Stomach (tissue), 9 donors: ENCODE results near the gene P2RX6. TPM values are rescaled to one million over a fixed set of nuclear protein-coding genes. Genes with fewer than 3 reads are reported as not detected.

Experiments
- DNase-seq, 2 donors: peaks; one replicate each; pipeline versions ENCODE4 v3.0.0 to v3.0.0-alpha.2; 2013 to 2019
- H3K27ac ChIP-seq, 5 donors: fragments of 200-600 bp in 4 of 5; sonication (generic) in 4 of 5; one replicate each; pipeline ENCODE4 v1.5.1; 2013 to 2019; ENCODE audit warnings: mild to moderate bottlenecking in 1 of 5, moderate library complexity in 1 of 5
- H3K27me3 ChIP-seq, 3 donors: fragments of 200-600 bp; sonication (generic); one replicate each; pipeline ENCODE4 v1.5.1; 2017 to 2019; ENCODE audit warnings: mixed run types in 1 of 3
- H3K36me3 ChIP-seq, 4 donors: fragments of 200-600 bp; sonication (generic); 1 replicate in 3 of 4; 2 replicates in 1 of 4; pipeline ENCODE4 v1.5.1; 2016 to 2019
- H3K4me1 ChIP-seq, 4 donors: fragments of 200-600 bp; sonication (generic); one replicate each; pipeline ENCODE4 v1.5.1; 2016 to 2019
- H3K4me3 ChIP-seq, 4 donors: fragments of 200-600 bp; sonication (generic) in 3 of 4; one replicate each; pipeline ENCODE4 v1.5.1; 2016 to 2019; ENCODE audit warnings: mild to moderate bottlenecking in 1 of 4
- H3K9me3 ChIP-seq, 4 donors: fragments of 200-600 bp; sonication (generic); one replicate each; pipeline ENCODE4 v1.5.1; 2016 to 2019
- CTCF ChIP-seq, 7 experiments: fragments of 450-650 bp in 4 of 7; fragments of 200-600 bp in 3 of 7; sonication (generic) in 3 of 7; IDR thresholded peaks; one replicate each; pipeline ENCODE4 v1.5.1; 2016 to 2019; ENCODE audit warnings: antibody characterized with exemption in 7 of 7, control low read depth in 2 of 7, mild to moderate bottlenecking in 1 of 7
- EP300 ChIP-seq: sonication (generic); formaldehyde crosslinking; IDR thresholded peaks from one replicate; pipeline ENCODE4 v1.6.1; 2017; ENCODE audit warnings: antibody characterized with exemption
- POLR2A ChIP-seq, 4 donors: fragments of 450-650 bp; IDR thresholded peaks; one replicate each; pipeline ENCODE4 v1.6.1; 2016; ENCODE audit warnings: antibody characterized with exemption in 4 of 4, control low read depth in 2 of 4, mild to moderate bottlenecking in 1 of 4, moderate library complexity in 1 of 4
- POLR2AphosphoS5 ChIP-seq, 3 donors: sonication (generic); formaldehyde crosslinking; IDR thresholded peaks; one replicate each; pipeline ENCODE4 v1.6.1; 2016; ENCODE audit warnings: antibody characterized with exemption in 3 of 3
- WGBS, 5 donors: extraction: QIAGEN DNeasy Blood & Tissue Kit in 3 of 5; methylation state at CpG; one replicate each; pipeline versions ENCODE4 v1.1.5 to v1.1.7; 2013 to 2018; 5-methylcytosine and 5-hydroxymethylcytosine counted together
- intact Hi-C: fragments of 100-400 bp; cut with DNase I; formaldehyde crosslinking; loops from one replicate; pipeline ENCODE4 v1.15.1; 2023; ENCODE audit warnings: low total_unique reads
- polyA plus RNA-seq, 3 donors: library from polyadenylated mRNA; stranded (reverse); fragments of 200-250 nt; gene quantifications; one replicate each; pipeline ENCODE4 v1.2.3, GENCODE V29; 2013
- small RNA-seq, 4 donors: library from RNA; depleted of rRNA; stranded (forward); fragments of <200 nt; gene quantifications; one replicate each; pipeline ENCODE3, GENCODE V24; 2016
- total RNA-seq, 5 donors: library from RNA; depleted of rRNA; stranded (reverse); fragments of >200 nt; gene quantifications; one replicate each; pipeline versions ENCODE4 v1.1.0 to v1.2.3, GENCODE V29; 2014 to 2016
- donor health status: healthy with polysubstance abuse.
- donor health status: Bipolar disorder and iron deficiency.
- donor health status: healthy.

The P2RX6 gene
- total and polyA plus RNA-seq, 8 donors = 0.10 to 0.55 (median 0.31) TPM; not detected in 5

- intact Hi-C loops = no loop called here
- H3K9me3 ChIP-seq = peaks cover 0 to 4% (median 0%) of the 10 kb centered on the region in 4 donors
- H3K36me3 ChIP-seq = no peaks in the 10 kb centered on the region
- H3K4me3 ChIP-seq = no peak overlapping the region
- WGBS, 5 donors = 87 to 94% (median 92%) methylated on average over 5 of the region's 5 CpGs
- no peak overlapping the region for H3K27ac ChIP-seq
- no peak for DNase-seq
- TF ChIP-seq POLR2AphosphoS5 (IDR thresholded peaks at IDR 0.05) (no peak), EP300 (no peak), POLR2A (IDR thresholded peaks at IDR 0.05) (no peak), CTCF (IDR thresholded peaks at IDR 0.05) (no peak)
- peaks cover 0 to 7% (median 0%) of the 10 kb centered on the region in 3 donors for H3K27me3 ChIP-seq
- no peaks in the 10 kb centered on the region for H3K4me1 ChIP-seq
Observed at GRCh38 chr22:21073482-21073881, 58.5 kb downstream of the P2RX6 start.

- TF ChIP-seq POLR2AphosphoS5 (IDR thresholded peaks at IDR 0.05) (no peak), CTCF (IDR thresholded peaks at IDR 0.05) (no peak), POLR2A (IDR thresholded peaks at IDR 0.05) (no peak), EP300 (no peak)
- no peaks in the 10 kb centered on the region for H3K4me1 ChIP-seq
- DNase-seq = no peak
- no peak overlapping the region for H3K27ac ChIP-seq
- no peaks in the 10 kb centered on the region for H3K36me3 ChIP-seq
- peaks cover 0 to 11% (median 0%) of the 10 kb centered on the region in 3 donors for H3K27me3 ChIP-seq
- H3K4me3 ChIP-seq = no peak overlapping the region
- intact Hi-C loops = no loop called here
- peaks cover 0 to 4% (median 0%) of the 10 kb centered on the region in 4 donors for H3K9me3 ChIP-seq
- WGBS, 5 donors = 52 to 81% (median 61%) methylated on average over 7 of the region's 7 CpGs
Observed at GRCh38 chr22:21074102-21074715, 59.2 kb downstream of the P2RX6 start.

- WGBS, 5 donors = 85 to 95% (median 93%) methylated on average over 14 of the region's 14 CpGs
- peaks cover 0 to 18% (median 0%) of the 10 kb centered on the region in 3 donors for H3K27me3 ChIP-seq
- intact Hi-C loops = no loop called here
- no peak overlapping the region for H3K27ac ChIP-seq
- no peaks in the 10 kb centered on the region for H3K4me1 ChIP-seq
- H3K4me3 ChIP-seq = no peak overlapping the region
- no peak for TF ChIP-seq POLR2AphosphoS5 (IDR thresholded peaks at IDR 0.05)
- peaks cover 0 to 4% (median 0%) of the 10 kb centered on the region in 4 donors for H3K9me3 ChIP-seq
- H3K36me3 ChIP-seq = no peaks in the 10 kb centered on the region
- DNase-seq = no peak
Observed at GRCh38 chr22:21075516-21076138, 60.7 kb downstream of the P2RX6 start.

- Histone ChIP-seq H3K9me3 (no peaks in the 10 kb centered on the region), H3K27ac (no peak overlapping the region), H3K36me3 (no peaks in the 10 kb centered on the region), H3K27me3 (peaks cover 0 to 22% (median 0%) of the 10 kb centered on the region in 3 donors), H3K4me3 (no peak overlapping the region), H3K4me1 (no peaks in the 10 kb centered on the region)
- no peak for DNase-seq
- intact Hi-C loops = no loop called here
- 81 to 89% (median 84%) methylated on average over 17 to 21 of the region's 21 CpGs for WGBS, 5 donors
- TF ChIP-seq POLR2A (IDR thresholded peaks at IDR 0.05) = no peak
- no peak for TF ChIP-seq POLR2AphosphoS5 (IDR thresholded peaks at IDR 0.05)
Observed at GRCh38 chr22:21076912-21077625, 62.1 kb downstream of the P2RX6 start.

Small RNA genes within 50 kb of the gene (small RNA-seq; reads per million reads assigned to genes)
- 0 reads per million in 4 donors for gene MIR649

Other genes with a start within 250 kb of the P2RX6 start
- under 1 TPM in 1 of 5 donors, not detected in 4; 0.55 TPM for gene SERPIND1, start 241.1 kb upstream of the P2RX6 start, total RNA-seq
- under 1 TPM in 2 of 3 donors, not detected in 1; 0.10 to 0.46 TPM for gene SERPIND1, start 241.1 kb upstream of the P2RX6 start, polyA plus RNA-seq
- 100 to 1,000 TPM in 1 of 5 donors, 10 to 100 TPM in 4; 37.3 to 174 (median 91.9) TPM for gene PI4KA, start 156.4 kb upstream of the P2RX6 start, total RNA-seq
- gene PI4KA, start 156.4 kb upstream of the P2RX6 start, polyA plus RNA-seq = 10 to 100 TPM; 22.7 to 33.0 (median 25.1) TPM
- 10 to 100 TPM in 4 of 5 donors, 1 to 10 TPM in 1; 8.8 to 22.8 (median 11.1) TPM for gene SNAP29, start 156.2 kb upstream of the P2RX6 start, total RNA-seq
- 10 to 100 TPM; 16.7 to 24.0 (median 17.1) TPM for gene SNAP29, start 156.2 kb upstream of the P2RX6 start, polyA plus RNA-seq
- gene CRKL, start 97.8 kb upstream of the P2RX6 start, total RNA-seq = 10 to 100 TPM; 17.0 to 60.3 (median 26.3) TPM
- gene CRKL, start 97.8 kb upstream of the P2RX6 start, polyA plus RNA-seq = 10 to 100 TPM; 11.6 to 12.5 (median 11.7) TPM
- 100 to 1,000 TPM in 1 of 5 donors, under 1 TPM in 1, not detected in 3; 0.55 to 157 TPM for gene AIFM3, start 47.9 kb upstream of the P2RX6 start, total RNA-seq
- 1 to 10 TPM in 2 of 3 donors, under 1 TPM in 1; 0.75 to 4.1 (median 2.1) TPM for gene AIFM3, start 47.9 kb upstream of the P2RX6 start, polyA plus RNA-seq
- 100 to 1,000 TPM in 1 of 5 donors, 10 to 100 TPM in 4; 21.6 to 148 (median 43.5) TPM for gene LZTR1, start 32.9 kb upstream of the P2RX6 start, total RNA-seq
- gene LZTR1, start 32.9 kb upstream of the P2RX6 start, polyA plus RNA-seq = 10 to 100 TPM; 13.7 to 33.7 (median 17.7) TPM
- 10 to 100 TPM in 4 of 5 donors, 1 to 10 TPM in 1; 5.8 to 57.2 (median 17.4) TPM for gene THAP7, start 13.0 kb upstream of the P2RX6 start, total RNA-seq
- 10 to 100 TPM; 39.6 to 45.1 (median 44.7) TPM for gene THAP7, start 13.0 kb upstream of the P2RX6 start, polyA plus RNA-seq
- gene SLC7A4, start 17.4 kb downstream of the P2RX6 start, total RNA-seq = under 1 TPM in 1 of 5 donors, not detected in 4; 0.18 TPM
- gene SLC7A4, start 17.4 kb downstream of the P2RX6 start, polyA plus RNA-seq = 1 to 10 TPM in 1 of 3 donors, under 1 TPM in 1, not detected in 1; 0.12 to 1.0 TPM
- gene LRRC74B, start 30.8 kb downstream of the P2RX6 start, total RNA-seq = not detected
- not detected for gene LRRC74B, start 30.8 kb downstream of the P2RX6 start, polyA plus RNA-seq